H1 (cell line): ENCODE results near the gene ATP11A. TPM values are rescaled to one million over a fixed set of nuclear protein-coding genes. Genes with fewer than 3 reads are reported as not detected.

Experiments
- CTCF ChIA-PET: fragments of 300-600 bp; sonication (Branson Sonifier 250); formaldehyde crosslinking; loops from one replicate; lab custom pipeline; 2021; ENCODE audit not compliant: partially characterized antibody; lab: Charles Lee
- POLR2A ChIA-PET: fragments of 300-600 bp; sonication (Branson Sonifier 250); formaldehyde crosslinking; loops from one replicate; lab custom pipeline; 2021; ENCODE audit warnings: inconsistent platforms; ENCODE audit not compliant: partially characterized antibody; lab: Charles Lee
- DNase-seq, 2 experiments: peaks; one replicate each; pipeline versions ENCODE4 v3.0.0 to v3.0.0-alpha.2; 2010 to 2022; ENCODE audit warnings: low spot score in 2 of 2, low read depth in 1 of 2, mixed read lengths in 1 of 2
- FAIRE-seq: peaks from 2 replicates; lab custom pipeline; 2011; peaks lifted over from hg19 to GRCh38; lab: Jason Lieb, UNC
- H2AFZ ChIP-seq: 2 replicates; pipeline ENCODE4 v1.8.1; 2012; ENCODE audit warnings: low read length, inconsistent platforms
- H2AK5ac ChIP-seq: 2 replicates; pipeline ENCODE4 v1.6.1; 2013; ENCODE audit warnings: low read depth, low read length
- H2BK120ac ChIP-seq: replicated peaks from 2 replicates; pipeline ENCODE3; 2013; ENCODE audit warnings: low read depth, low read length, inconsistent platforms
- H2BK12ac ChIP-seq: 2 replicates; pipeline ENCODE4 v1.6.1; 2013; ENCODE audit warnings: low read depth, low read length
- H2BK15ac ChIP-seq: 2 replicates; pipeline ENCODE4 v1.6.1; 2013; ENCODE audit warnings: low read length
- H2BK20ac ChIP-seq: 2 replicates; pipeline ENCODE4 v1.6.1; 2013; ENCODE audit warnings: low read length
- H2BK5ac ChIP-seq: 2 replicates; pipeline ENCODE4 v1.6.1; 2013; ENCODE audit warnings: low read depth, low read length
- H3K14ac ChIP-seq: 2 replicates; pipeline ENCODE4 v1.6.1; 2013; ENCODE audit warnings: inconsistent platforms; ENCODE audit not compliant: insufficient read length
- H3K18ac ChIP-seq: 2 replicates; pipeline ENCODE4 v1.6.1; 2013; ENCODE audit warnings: low read length; ENCODE audit errors: extremely low read depth
- H3K23ac ChIP-seq: 2 replicates; pipeline ENCODE4 v1.6.1; 2013; ENCODE audit warnings: inconsistent platforms; ENCODE audit not compliant: insufficient read length
- H3K23me2 ChIP-seq: 2 replicates; pipeline ENCODE4 v1.6.1; 2013; ENCODE audit warnings: low read depth, low read length
- H3K27ac ChIP-seq: 2 replicates; pipeline ENCODE4 v1.6.1; 2011; ENCODE audit warnings: low read depth, low read length, inconsistent platforms
- H3K27me3 ChIP-seq, 4 experiments: replicated peaks in 1 of 4; 1 replicate in 1 of 4; 2 replicates in 3 of 4; pipeline versions ENCODE4 v1.6.1 to v1.8.1; 2011 to 2013; ENCODE audit warnings: low read length in 3 of 4, mild to moderate bottlenecking in 3 of 4, inconsistent platforms in 2 of 4, mixed read lengths in 2 of 4, moderate library complexity in 1 of 4; ENCODE audit not compliant: control insufficient read depth in 3 of 4, insufficient read depth in 3 of 4; ENCODE audit errors: extremely low read depth in 1 of 4
- H3K36me3 ChIP-seq, 4 experiments: 2 replicates each; pipeline versions ENCODE4 v1.6.1 to v1.8.1; 2011 to 2013; ENCODE audit warnings: mild to moderate bottlenecking in 4 of 4, low read length in 3 of 4, moderate library complexity in 2 of 4, control low read depth in 1 of 4, inconsistent platforms in 1 of 4; ENCODE audit not compliant: insufficient read depth in 4 of 4, control insufficient read depth in 2 of 4
- H3K4ac ChIP-seq: replicated peaks from 2 replicates; pipeline ENCODE3; 2013; ENCODE audit warnings: low read length, low read depth, mixed read lengths, inconsistent platforms; ENCODE audit not compliant: insufficient read length
- H3K4me1 ChIP-seq, 4 experiments: replicated peaks in 1 of 4; 1 replicate in 1 of 4; 2 replicates in 3 of 4; pipeline versions ENCODE4 v1.6.1 to v1.8.1; 2011 to 2013; ENCODE audit warnings: low read length in 3 of 4, inconsistent platforms in 2 of 4, mixed read lengths in 1 of 4; ENCODE audit not compliant: insufficient read depth in 4 of 4, control insufficient read depth in 3 of 4
- H3K4me2 ChIP-seq, 2 experiments: 2 replicates each; pipeline versions ENCODE4 v1.6.1 to v1.8.1; 2011 to 2013; ENCODE audit warnings: low read depth in 2 of 2, low read length in 2 of 2, control low read depth in 1 of 2, inconsistent platforms in 1 of 2, mild to moderate bottlenecking in 1 of 2; ENCODE audit not compliant: insufficient read depth in 1 of 2
- H3K4me3 ChIP-seq, 4 experiments: fragments of 200-600, 300-600 bp in 1 of 4; sonication (generic), shearing (Covaris generic), sonication (Bioruptor Twin) in 1 of 4; 2 replicates each; pipeline versions ENCODE4 v1.5.1 to v1.8.1; 2011 to 2016; ENCODE audit warnings: low read length in 4 of 4, low read depth in 3 of 4, control low read depth in 2 of 4, inconsistent platforms in 2 of 4, mild to moderate bottlenecking in 2 of 4, mixed read lengths in 1 of 4, moderate library complexity in 1 of 4; ENCODE audit not compliant: insufficient read depth in 2 of 4; ENCODE audit errors: extremely low read depth in 1 of 4
- H3K56ac ChIP-seq: replicated peaks from 2 replicates; pipeline ENCODE3; 2013; ENCODE audit warnings: low read depth, mild to moderate bottlenecking, mixed read lengths, low read length, inconsistent platforms; ENCODE audit not compliant: insufficient read length
- H3K79me1 ChIP-seq: 2 replicates; pipeline ENCODE4 v1.6.1; 2013; ENCODE audit warnings: low read depth, low read length, control low read depth
- H3K79me2 ChIP-seq, 2 experiments: 2 replicates each; pipeline versions ENCODE4 v1.6.1 to v1.8.1; 2012 to 2013; ENCODE audit warnings: low read length in 2 of 2, mild to moderate bottlenecking in 2 of 2, inconsistent platforms in 1 of 2; ENCODE audit not compliant: insufficient read depth in 2 of 2, control insufficient read depth in 1 of 2
- H3K9ac ChIP-seq, 4 experiments: replicated peaks in 1 of 4; 1 replicate in 1 of 4; 2 replicates in 3 of 4; pipeline versions ENCODE4 v1.6.1 to v1.8.1; 2011 to 2013; ENCODE audit warnings: low read depth in 3 of 4, low read length in 3 of 4, control low read depth in 2 of 4, mild to moderate bottlenecking in 2 of 4, moderate library complexity in 2 of 4, inconsistent platforms in 1 of 4; ENCODE audit errors: extremely low read depth in 1 of 4
- H3K9me3 ChIP-seq, 2 experiments: 2 replicates each; pipeline versions ENCODE4 v1.6.1 to v1.8.1; 2012 to 2013; ENCODE audit warnings: mild to moderate bottlenecking in 2 of 2, moderate library complexity in 2 of 2, control low read depth in 1 of 2, inconsistent platforms in 1 of 2, low read depth in 1 of 2, low read length in 1 of 2, mixed read lengths in 1 of 2; ENCODE audit not compliant: insufficient read depth in 2 of 2
- H4K20me1 ChIP-seq, 2 experiments: replicated peaks in 1 of 2; 2 replicates each; pipeline versions ENCODE3 to v1.8.1; 2011 to 2013; ENCODE audit warnings: inconsistent platforms in 2 of 2, low read length in 2 of 2, mild to moderate bottlenecking in 1 of 2; ENCODE audit not compliant: insufficient read depth in 2 of 2, control insufficient read depth in 1 of 2
- H4K5ac ChIP-seq: 2 replicates; pipeline ENCODE4 v1.6.1; 2013; ENCODE audit warnings: low read length, low read depth, mixed read lengths, inconsistent platforms; ENCODE audit not compliant: insufficient read length
- H4K8ac ChIP-seq: 2 replicates; pipeline ENCODE4 v1.8.0; 2013; ENCODE audit warnings: mild to moderate bottlenecking, moderate library complexity, low read length, inconsistent platforms; ENCODE audit not compliant: insufficient read depth; ENCODE audit errors: extremely low read depth
- H4K91ac ChIP-seq: replicated peaks from 2 replicates; pipeline ENCODE3; 2013; ENCODE audit warnings: low read length, mixed read lengths, inconsistent platforms; ENCODE audit not compliant: insufficient read length
- ATF3 ChIP-seq: IDR thresholded peaks from 2 replicates; pipeline ENCODE4 v1.6.1; 2011; ENCODE audit warnings: low read depth, mild to moderate bottlenecking, low read length; ENCODE audit not compliant: insufficient read depth
- CHD1 ChIP-seq: IDR thresholded peaks from 2 replicates; pipeline ENCODE4 v1.6.1; 2012; ENCODE audit warnings: low read depth, low read length, improper control_type of control experiment
- CHD2 ChIP-seq: IDR thresholded peaks from 2 replicates; pipeline ENCODE4 v1.6.1; 2012; ENCODE audit warnings: low read length, improper control_type of control experiment
- EZH2 ChIP-seq: fragments of 200-600 bp; sonication (generic); IDR thresholded peaks from 2 replicates; pipeline ENCODE4 v1.7.1; 2012; ENCODE audit warnings: low read depth, mild to moderate bottlenecking, moderate library complexity, low read length, inconsistent platforms; ENCODE audit not compliant: severe bottlenecking
- FOSL1 ChIP-seq: IDR thresholded peaks from 2 replicates; pipeline ENCODE4 v1.6.1; 2011; ENCODE audit warnings: mild to moderate bottlenecking, low read depth, low read length, moderate library complexity; ENCODE audit not compliant: insufficient read depth
- MAFK ChIP-seq: IDR thresholded peaks from 2 replicates; pipeline ENCODE4 v1.6.1; 2012; ENCODE audit warnings: low read depth, mild to moderate bottlenecking, improper control_type of control experiment, low read length
- NANOG ChIP-seq: IDR thresholded peaks from 2 replicates; pipeline ENCODE4 v1.6.1; 2011; ENCODE audit warnings: low read length, low read depth, mild to moderate bottlenecking, inconsistent platforms; ENCODE audit not compliant: insufficient read depth, poor library complexity, severe bottlenecking
- SP1 ChIP-seq: IDR thresholded peaks from 2 replicates; pipeline ENCODE4 v1.6.1; 2011; ENCODE audit warnings: low read depth, low read length
- SP4 ChIP-seq: IDR thresholded peaks from 2 replicates; pipeline ENCODE4 v1.6.1; 2012; ENCODE audit warnings: low read length, inconsistent platforms
- USF2 ChIP-seq: IDR thresholded peaks from 2 replicates; pipeline ENCODE4 v1.6.1; 2011; ENCODE audit warnings: low read length, improper control_type of control experiment
- WGBS, 2 experiments: shearing (Covaris generic) in 1 of 2; methylation state at CpG; one replicate each; pipeline versions ENCODE4 v1.1.6 to v1.1.7; 2013 to 2015; ENCODE audit warnings: low lambda C conversion rate in 2 of 2, mixed read lengths in 2 of 2, inconsistent platforms in 1 of 2, low coverage in 1 of 2, missing lambda C conversion rate in 1 of 2; ENCODE audit not compliant: insufficient replicate concordance in 2 of 2, insufficient coverage in 1 of 2, insufficient read length in 1 of 2; ENCODE audit errors: extremely low coverage in 1 of 2, missing lambda C conversion rate in 1 of 2; 5-methylcytosine and 5-hydroxymethylcytosine counted together
- polyA plus RNA-seq, 7 experiments: library from polyadenylated mRNA; depleted of rRNA in 3 of 7; stranded (reverse) in 5 of 7; unstranded in 2 of 7; fragments of >200 nt in 5 of 7; fragments of 200-250 nt in 2 of 7; gene quantifications; 1 replicate in 5 of 7; 2 replicates in 1 of 7; 4 replicates in 1 of 7; pipeline versions ENCODE4 v1.2.1 to v1.2.3, GENCODE V29; 2011 to 2013; ENCODE audit warnings: missing spikeins in 2 of 7, mixed read lengths in 2 of 7
- total RNA-seq: library from RNA; stranded (reverse); fragmentation: NEBNext Ultra II Directional; extraction: Animal tissue kit (Norgen Biotek cat#: 25700); gene quantifications from 2 replicates; pipeline ENCODE4 v1.2.1, GENCODE V29; 2021

The ATP11A gene
- total and polyA plus RNA-seq, 2 of the 8 experiments (the other 6 are each of a cell fraction or from before 2014, with no cell fraction given), result 28.8 to 72.9 TPM

- ChIA-PET CTCF (interaction anchor here (1.0 to 5.6 kb wide), 2 partner anchors 13 to 44 kb away, joined by 3 to 31 read pairs; no protein-coding TSS in a partner anchor), POLR2A (interaction anchor here (0.6 to 1.3 kb wide), 2 partner anchors 10 to 214 kb away, joined by 3 to 4 read pairs; no protein-coding TSS in a partner anchor)
- Histone ChIP-seq H2BK12ac (no peak overlapping the region), H3K4ac (no peak overlapping the region), H2AFZ (no peak overlapping the region), H3K27ac (no peak overlapping the region), H3K9ac (no peak overlapping the region), H3K18ac (no peak overlapping the region), H4K5ac (no peak overlapping the region), H3K27me3 (peaks cover 0 to 16% (median 13%) of the 10 kb centered on the region in 4 experiments; a peak in 6 of 7 replicates), H3K23ac (no peak overlapping the region), H3K9me3 (no peaks in the 10 kb centered on the region), H2BK20ac (no peak overlapping the region), H3K36me3 (peaks cover 0 to 10% (median 3%) of the 10 kb centered on the region in 4 experiments; a peak in 3 of 8 replicates), H3K79me1 (no peaks in the 10 kb centered on the region), H2BK5ac (no peak overlapping the region), H3K4me3 (no peak overlapping the region), H3K4me2 (no peak overlapping the region), H2BK15ac (0 out of 2 replicates have a peak overlapping the region, but pooled peaks have one; percentile 65), H2BK120ac (no peak overlapping the region), H3K14ac (no peak overlapping the region), H4K8ac (no peak overlapping the region), H3K4me1 (peaks cover 4 to 30% (median 22%) of the 10 kb centered on the region in 4 experiments), H2AK5ac (no peak overlapping the region), H3K79me2 (no peaks in the 10 kb centered on the region), H3K23me2 (no peaks in the 10 kb centered on the region), H4K20me1 (peaks cover 0 to 8% of the 10 kb centered on the region in 2 experiments), H4K91ac (no peak overlapping the region), H3K56ac (no peak overlapping the region)
- DNase-seq, result no peak
- FAIRE-seq, result no peak
- TF ChIP-seq FOSL1 (no peak), USF2 (no peak), EZH2 (no peak), ATF3 (no peak), CHD1 (no peak), NANOG (no peak), SP4 (no peak), MAFK (no peak), SP1 (no peak), CHD2 (no peak)
- WGBS, 2 experiments, result 89% methylated on average over 6 of the region's 6 CpGs; no CpG with 5 or more reads in 1 of the 2 experiments
These were observed 197.3 kb downstream of the ATP11A start for GRCh38 chr13:112887151-112887550.
